ENCODE measurements around the gene P2RX4. TPM values are rescaled to one million over a fixed set of nuclear protein-coding genes. Genes with fewer than 3 reads are reported as not detected.

P2RX4 gene
- total and polyA plus RNA-seq, 9 of the 15 experiments (the other 6 are each of a cell fraction or from before 2014, with no cell fraction given) = 6.6 to 21.5 (median 11.7) TPM

DNA sequence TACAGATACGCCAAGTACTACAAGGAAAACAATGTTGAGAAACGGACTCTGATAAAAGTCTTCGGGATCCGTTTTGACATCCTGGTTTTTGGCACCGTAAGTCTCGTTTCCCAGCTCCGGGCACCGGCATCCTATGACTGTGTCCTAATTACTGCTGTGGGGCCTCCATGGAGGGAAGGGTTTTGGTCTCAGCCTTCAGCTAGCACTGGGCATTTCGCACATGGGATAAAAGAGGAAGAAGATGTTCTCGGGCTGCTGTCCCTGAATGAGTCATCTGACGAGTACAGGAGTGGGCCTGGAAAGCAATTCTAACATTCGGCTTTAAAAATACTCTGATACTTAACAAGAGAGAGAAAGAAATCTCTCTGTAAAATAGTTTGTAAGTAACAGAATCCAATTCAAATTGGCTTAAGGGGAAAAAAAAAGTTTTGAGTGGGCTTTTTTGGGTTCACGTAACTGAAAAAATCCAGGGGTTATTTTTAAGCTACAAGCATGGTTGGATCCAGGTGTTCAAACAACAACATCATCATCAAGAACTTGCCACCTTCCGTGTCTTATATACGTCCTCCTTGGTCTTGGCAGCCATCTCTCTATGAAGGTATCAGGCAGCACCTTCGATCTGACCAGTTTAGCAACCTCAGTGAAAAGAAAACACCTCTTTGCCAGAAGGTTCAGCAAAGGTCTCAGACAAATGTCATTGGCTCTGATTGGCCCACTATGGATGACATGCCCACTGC, 34.4 kb upstream of the P2RX4 start (continued):
- TF ChIP-seq NFE2 (IDR thresholded peaks at IDR 0.05; ENCODE audit: low read depth) = no peak
- no peak for TF ChIP-seq ZNF134 (CRISPR knock-in tag; conservative IDR thresholded peaks at IDR 0.05)
- no peak for TF ChIP-seq FUS (optimal IDR thresholded peaks at IDR 0.05; ENCODE audit: low read depth, low read length)
- TF ChIP-seq MECOM (CRISPR knock-in tag; IDR thresholded peaks at IDR 0.05) = no peak
- TF ChIP-seq SRSF7 (optimal IDR thresholded peaks at IDR 0.05; ENCODE audit: low read depth, low read length) = no peak
- TF ChIP-seq FOSL1 (tag; conservative IDR thresholded peaks at IDR 0.05) = peak; percentile 92
- TF ChIP-seq, protein P1, sequence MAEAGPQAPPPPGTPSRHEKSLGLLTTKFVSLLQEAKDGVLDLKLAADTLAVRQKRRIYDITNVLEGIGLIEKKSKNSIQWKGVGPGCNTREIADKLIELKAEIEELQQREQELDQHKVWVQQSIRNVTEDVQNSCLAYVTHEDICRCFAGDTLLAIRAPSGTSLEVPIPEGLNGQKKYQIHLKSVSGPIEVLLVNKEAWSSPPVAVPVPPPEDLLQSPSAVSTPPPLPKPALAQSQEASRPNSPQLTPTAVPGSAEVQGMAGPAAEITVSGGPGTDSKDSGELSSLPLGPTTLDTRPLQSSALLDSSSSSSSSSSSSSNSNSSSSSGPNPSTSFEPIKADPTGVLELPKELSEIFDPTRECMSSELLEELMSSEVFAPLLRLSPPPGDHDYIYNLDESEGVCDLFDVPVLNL (CRISPR knock-in tag; IDR thresholded peaks at IDR 0.05; ENCODE audit: low read depth) = no peak
- TF ChIP-seq, protein P2, sequence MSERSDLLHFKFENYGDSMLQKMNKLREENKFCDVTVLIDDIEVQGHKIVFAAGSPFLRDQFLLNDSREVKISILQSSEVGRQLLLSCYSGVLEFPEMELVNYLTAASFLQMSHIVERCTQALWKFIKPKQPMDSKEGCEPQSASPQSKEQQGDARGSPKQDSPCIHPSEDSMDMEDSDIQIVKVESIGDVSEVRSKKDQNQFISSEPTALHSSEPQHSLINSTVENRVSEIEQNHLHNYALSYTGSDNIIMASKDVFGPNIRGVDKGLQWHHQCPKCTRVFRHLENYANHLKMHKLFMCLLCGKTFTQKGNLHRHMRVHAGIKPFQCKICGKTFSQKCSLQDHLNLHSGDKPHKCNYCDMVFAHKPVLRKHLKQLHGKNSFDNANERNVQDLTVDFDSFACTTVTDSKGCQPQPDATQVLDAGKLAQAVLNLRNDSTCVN (CRISPR knock-in tag; IDR thresholded peaks at IDR 0.05) = no peak
- TF ChIP-seq SREBF2 (CRISPR knock-in tag; IDR thresholded peaks at IDR 0.05) = no peak
- TF ChIP-seq FOS (IDR thresholded peaks at IDR 0.05; ENCODE audit: extremely low read depth, insufficient read length) = peak; percentile 11
- no peak for TF ChIP-seq DMBX1 (CRISPR knock-in tag; IDR thresholded peaks at IDR 0.05; ENCODE audit: borderline replicate concordance)
- no peak for TF ChIP-seq ZNF644 (tag; IDR thresholded peaks at IDR 0.05; ENCODE audit: low read depth)
